ENCODE data around the gene FRMD5.
"Not testable (repeated sequence)": the region's sequence is repeated elsewhere in the genome, so short reads cannot be mapped to it uniquely, and the experiment has no call there.

FRMD5 gene

DNA sequence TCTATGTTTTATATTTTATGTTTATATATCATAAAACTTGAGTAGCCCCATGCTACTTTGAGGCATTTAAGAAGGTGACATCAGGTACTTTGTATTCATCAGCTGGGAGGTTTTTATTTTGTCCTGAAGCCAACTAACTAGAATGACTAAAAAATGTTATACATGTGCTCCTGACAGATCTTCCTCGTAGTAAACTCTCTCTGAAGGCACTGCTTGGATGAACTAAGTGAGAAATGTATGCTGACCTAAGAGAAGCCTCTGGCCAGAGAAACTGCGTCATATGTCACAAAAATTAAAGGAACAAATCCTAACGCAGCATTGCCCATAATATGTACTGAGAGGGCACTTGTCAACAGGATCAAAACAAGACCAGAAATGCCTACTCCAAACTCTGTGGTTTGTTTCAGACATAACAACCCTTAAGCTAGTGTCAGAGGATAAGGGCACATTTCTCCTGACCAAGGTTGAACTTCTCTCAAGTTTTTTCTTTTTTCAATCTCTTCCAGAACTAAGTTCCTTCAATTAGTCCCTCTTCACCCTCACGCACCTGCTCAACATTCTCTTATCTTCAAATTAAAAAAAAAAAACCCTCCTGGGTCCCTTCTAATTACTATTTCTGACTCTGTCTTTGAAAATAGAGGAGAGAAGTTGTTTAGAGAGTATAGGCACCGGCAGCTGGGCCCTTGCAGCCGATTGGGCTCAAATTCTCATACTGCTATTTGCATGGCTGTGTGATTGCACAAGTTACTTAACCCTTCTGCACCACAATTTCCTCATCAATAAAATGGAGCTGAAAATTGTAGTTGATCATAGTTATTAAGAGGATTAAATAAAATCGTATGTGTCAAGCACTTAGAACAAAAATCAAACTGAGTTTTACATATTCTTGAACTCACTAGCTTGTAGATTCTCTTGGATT, 159.0 kb downstream of the FRMD5 start:
- Mint-ChIP-seq H3K27me3 (peaks cover 38% of the 10 kb centered on the region), H3K9me3 (peaks cover 0 to 5% of the 10 kb centered on the region in 2 donors)

DNA sequence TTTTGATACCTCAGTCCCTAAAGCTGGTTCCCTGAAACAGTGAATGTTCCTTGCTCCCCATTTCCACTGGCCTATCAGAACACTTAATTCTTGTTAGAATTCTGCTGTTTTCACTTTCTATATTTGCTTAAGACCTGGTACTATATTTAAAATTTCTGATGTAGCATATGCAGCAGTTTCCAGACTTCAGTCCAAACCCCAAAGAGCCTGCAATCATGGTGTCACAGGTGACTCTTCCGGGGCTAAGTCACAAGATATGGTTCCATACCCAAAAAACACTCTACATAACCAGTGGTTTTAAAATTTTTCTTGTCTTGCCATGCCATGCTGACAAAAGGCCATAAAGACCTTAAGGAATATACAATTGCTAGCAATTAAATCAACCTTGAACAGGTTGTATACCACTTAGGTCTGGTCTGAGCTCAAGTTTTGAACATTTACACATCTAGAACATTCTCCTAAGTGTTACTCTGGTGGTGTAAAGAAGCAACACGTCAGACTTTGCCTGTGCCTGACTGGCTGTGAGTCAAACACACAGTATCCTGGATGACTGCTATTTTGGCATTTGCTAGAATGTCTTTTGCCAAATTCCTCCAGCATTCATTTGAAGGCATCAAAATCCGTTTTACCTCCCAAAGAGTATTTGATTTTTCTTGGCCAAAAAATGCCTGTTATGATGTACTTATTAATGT, 160.0 kb downstream of the FRMD5 start:
- Mint-ChIP-seq H3K9me3 (peaks cover 0 to 4% of the 10 kb centered on the region in 2 donors), H3K27ac (no peak overlapping the region), H3K4me3 (no peak overlapping the region), H3K27me3 (peaks cover 40% of the 10 kb centered on the region), H3K4me1 (peaks cover 4% of the 10 kb centered on the region)
- DNase-seq (no peak), ATAC-seq (no peak)

More for the DNA sequence above, 159.0 kb downstream of the FRMD5 start:
- Mint-ChIP-seq H3K4me1 (no peaks in the 10 kb centered on the region), H3K27ac (peak overlapping the region in 1 of 2 donors; percentile 38), H3K4me3 (no peak overlapping the region)
- ATAC-seq (no peak), DNase-seq (no peak)

DNA sequence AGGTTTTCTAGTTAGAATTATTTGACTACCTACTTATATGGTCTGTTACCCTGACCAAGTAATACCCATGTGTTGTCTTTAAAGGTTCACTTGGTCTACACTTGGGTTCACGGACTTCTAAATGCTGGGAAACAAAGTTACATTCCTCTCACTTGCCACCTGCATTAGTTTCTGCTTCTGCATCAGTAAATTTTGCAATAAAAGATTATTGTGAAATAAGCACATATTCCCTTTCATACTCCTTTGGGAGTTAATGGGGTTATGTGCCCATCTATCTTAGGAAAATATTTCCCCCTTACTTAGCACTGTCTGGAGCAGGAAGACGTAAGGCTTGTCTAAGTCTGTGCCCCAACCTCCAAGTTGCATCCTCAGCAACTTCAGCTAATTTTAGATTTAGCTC, 160.7 kb downstream of the FRMD5 start:
- ATAC-seq (no peak), DNase-seq (no peak)
- no peaks in the 10 kb centered on the region for H3K9me3 Mint-ChIP-seq
- no peak overlapping the region for H3K4me3 Mint-ChIP-seq
- peaks cover 35% of the 10 kb centered on the region for H3K27me3 Mint-ChIP-seq
- H3K4me1 Mint-ChIP-seq = peaks cover 4% of the 10 kb centered on the region
- H3K27ac Mint-ChIP-seq = no peak overlapping the region

DNA sequence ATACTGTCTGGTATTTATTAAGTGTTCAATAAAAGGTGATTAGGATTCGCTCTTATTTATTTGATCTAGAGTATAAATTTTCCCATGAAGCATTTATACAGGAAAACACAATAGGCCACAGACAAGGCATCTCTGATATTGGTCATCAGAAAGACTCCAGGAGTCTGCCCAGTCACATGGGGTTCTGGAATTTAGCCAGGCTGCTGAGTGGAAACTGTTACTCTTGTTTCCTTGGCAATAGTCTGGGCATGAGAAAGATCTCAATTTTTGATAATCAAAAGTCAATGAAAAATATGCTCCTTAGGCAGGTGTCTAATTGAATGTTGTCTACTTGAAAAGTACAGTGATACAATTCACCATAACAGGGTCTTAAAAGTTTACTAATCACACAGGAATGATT, 161.2 kb downstream of the FRMD5 start:
- no peak for DNase-seq
- H3K27me3 Mint-ChIP-seq = peaks cover 32% of the 10 kb centered on the region
- peak overlapping the region in 1 of 2 donors; percentile 71 for H3K27ac Mint-ChIP-seq
- H3K4me1 Mint-ChIP-seq = peaks cover 4% of the 10 kb centered on the region
- H3K9me3 Mint-ChIP-seq = no peaks in the 10 kb centered on the region
- ATAC-seq = no peak
- H3K4me3 Mint-ChIP-seq = no peak overlapping the region

DNA sequence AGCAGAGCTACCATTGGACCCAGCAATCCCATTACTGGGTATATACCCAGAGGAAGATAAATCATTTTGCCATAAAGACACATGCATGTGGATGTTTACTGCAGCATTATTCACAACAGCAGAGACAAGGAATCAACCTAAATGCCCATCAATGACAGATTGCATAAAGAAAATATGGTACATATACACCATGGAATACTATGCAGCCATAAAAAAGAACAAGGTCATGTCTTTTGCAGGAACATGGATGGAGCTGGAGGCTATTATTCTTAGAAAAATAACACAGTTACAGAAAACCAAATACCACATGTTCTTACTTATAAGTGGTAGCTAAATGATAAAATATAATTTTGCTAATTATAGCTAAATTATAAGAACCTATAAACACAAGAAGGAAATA, 162.3 kb downstream of the FRMD5 start:
- H3K9me3 Mint-ChIP-seq = not testable (repeated sequence)

DNA sequence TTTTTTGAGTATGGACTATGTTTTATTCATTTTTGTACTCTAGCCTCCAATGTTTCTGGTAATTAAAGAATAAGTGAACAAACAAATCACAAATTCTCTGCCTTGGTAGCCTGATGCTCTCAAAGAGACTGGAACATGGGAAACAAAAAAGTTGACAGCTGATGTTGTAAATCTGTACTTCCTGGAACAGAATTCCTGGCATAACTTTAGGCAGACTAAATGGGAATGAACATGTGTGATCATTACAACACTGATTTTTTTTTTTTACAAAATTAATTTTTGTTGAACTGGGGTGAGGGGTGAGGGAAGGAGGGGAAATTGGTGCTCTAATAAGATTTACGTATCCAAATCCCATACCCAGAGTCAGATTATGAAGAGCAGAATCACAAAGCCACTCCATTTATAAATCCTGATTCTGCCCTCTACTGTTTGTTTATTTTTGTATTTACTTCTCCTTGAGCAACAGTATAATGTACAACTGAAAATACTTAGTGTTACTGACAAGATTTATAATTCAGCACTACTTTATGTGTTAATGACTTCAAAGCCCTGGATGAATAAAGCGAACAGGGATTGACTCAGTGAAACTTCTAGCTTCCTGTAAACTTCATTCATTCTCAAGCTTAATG, 165.0 kb downstream of the FRMD5 start:
- Mint-ChIP-seq H3K4me1 (peaks cover 10% of the 10 kb centered on the region), H3K27ac (no peak overlapping the region), H3K27me3 (peaks cover 44% of the 10 kb centered on the region), H3K9me3 (no peaks in the 10 kb centered on the region), H3K4me3 (no peak overlapping the region)
- no peak for DNase-seq
- no peak for ATAC-seq

More for the DNA sequence above, 162.3 kb downstream of the FRMD5 start:
- not testable (repeated sequence) for H3K4me3 Mint-ChIP-seq, H3K27ac Mint-ChIP-seq, DNase-seq, ATAC-seq
- peaks cover 34% of the 10 kb centered on the region for H3K27me3 Mint-ChIP-seq
- peaks cover 10% of the 10 kb centered on the region for H3K4me1 Mint-ChIP-seq

DNA sequence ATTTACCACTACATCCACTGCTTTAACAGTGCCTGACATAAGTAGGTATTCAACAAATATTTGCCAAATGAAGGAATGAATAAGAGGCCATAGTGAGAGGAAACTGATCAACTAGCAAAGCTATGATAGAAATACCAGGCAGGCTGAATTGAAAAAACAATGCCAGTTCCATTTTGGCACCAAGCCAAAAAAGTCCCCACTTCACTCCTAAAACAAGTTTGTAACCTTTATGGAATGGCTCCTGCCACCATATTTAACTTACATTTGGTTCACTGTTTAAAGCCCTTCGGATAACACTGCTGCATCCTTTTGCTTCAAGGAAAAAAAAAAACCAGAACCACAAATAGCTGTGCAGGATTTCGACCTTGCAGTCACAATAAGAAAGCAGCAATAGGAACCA, 166.1 kb downstream of the FRMD5 start:
- DNase-seq (no peak), ATAC-seq (no peak)
- Mint-ChIP-seq H3K9me3 (no peaks in the 10 kb centered on the region), H3K4me3 (no peak overlapping the region), H3K27ac (no peak overlapping the region), H3K4me1 (peaks cover 10% of the 10 kb centered on the region), H3K27me3 (peaks cover 38% of the 10 kb centered on the region)

DNA sequence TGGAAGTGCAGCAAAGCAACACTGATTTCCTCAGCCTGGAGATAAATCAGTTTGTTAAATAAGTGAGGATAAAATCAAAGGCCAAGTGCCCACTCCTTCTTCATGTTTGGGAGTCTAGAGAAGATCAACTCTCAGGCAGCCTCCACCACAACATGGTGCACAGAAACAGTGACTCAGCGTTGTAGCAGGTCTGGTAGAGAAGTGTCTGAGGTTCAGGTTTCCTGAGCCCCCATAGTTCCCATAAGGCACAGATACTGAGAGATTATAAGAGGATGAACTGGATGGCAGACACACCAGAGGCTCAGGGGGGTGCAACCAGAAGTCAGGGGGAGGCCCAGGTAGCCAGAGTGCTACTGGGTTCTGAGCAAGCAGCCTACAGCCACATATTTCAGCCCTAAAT, 166.7 kb downstream of the FRMD5 start:
- ATAC-seq (peak; percentile 46), DNase-seq (peak in 1 of 2 donors; percentile 8)
- H3K4me3 Mint-ChIP-seq = no peak overlapping the region
- no peaks in the 10 kb centered on the region for H3K9me3 Mint-ChIP-seq
- peak overlapping the region in 1 of 2 donors; percentile 31 for H3K27ac Mint-ChIP-seq
- peaks cover 38% of the 10 kb centered on the region for H3K27me3 Mint-ChIP-seq
- H3K4me1 Mint-ChIP-seq = peaks cover 10% of the 10 kb centered on the region

DNA sequence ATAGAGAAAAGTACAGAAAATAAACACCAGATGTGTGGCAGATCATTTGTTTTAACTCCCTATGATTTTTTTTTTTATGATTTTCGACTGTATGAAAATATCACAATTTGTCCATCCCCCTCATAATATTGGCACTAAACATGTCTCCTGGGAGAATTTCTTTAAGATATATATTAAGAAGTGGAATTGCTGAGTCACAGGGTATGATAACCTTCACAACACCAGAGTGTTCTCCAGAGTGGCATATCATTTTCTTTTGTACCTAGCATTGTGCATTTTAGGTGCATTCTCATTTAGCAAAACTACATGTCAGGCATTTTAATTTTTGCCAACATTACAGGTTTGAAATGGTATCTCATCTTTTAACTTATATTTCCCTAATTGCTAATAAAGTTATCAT, 170.9 kb downstream of the FRMD5 start:
- Mint-ChIP-seq H3K4me3 (no peak overlapping the region), H3K27me3 (peaks cover 29% of the 10 kb centered on the region), H3K4me1 (peaks cover 6% of the 10 kb centered on the region), H3K27ac (no peak overlapping the region), H3K9me3 (no peaks in the 10 kb centered on the region)
- ATAC-seq (no peak), DNase-seq (no peak)

DNA sequence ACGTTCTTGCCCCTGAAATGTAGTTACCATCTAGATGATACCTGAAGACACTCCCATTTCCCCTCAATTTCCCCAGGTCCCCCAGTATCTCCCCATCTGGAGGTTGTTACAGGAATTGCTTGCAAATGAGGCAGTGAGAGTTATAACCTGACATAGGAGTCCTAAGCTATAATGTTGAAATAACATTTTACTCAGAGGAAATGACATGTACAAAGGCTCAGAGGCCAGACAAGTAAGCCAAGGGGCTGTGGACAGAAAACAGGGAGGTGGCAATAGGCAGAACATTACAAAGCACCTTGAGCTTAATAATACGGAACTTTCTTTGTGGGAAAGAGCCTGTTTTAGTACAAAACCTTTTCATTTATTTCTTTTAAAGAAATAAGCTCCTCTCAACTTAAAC, 171.9 kb downstream of the FRMD5 start:
- Mint-ChIP-seq H3K4me3 (no peak overlapping the region), H3K9me3 (no peaks in the 10 kb centered on the region), H3K27ac (no peak overlapping the region), H3K27me3 (peaks cover 24% of the 10 kb centered on the region), H3K4me1 (peaks cover 1% of the 10 kb centered on the region)
- DNase-seq (no peak), ATAC-seq (no peak)

DNA sequence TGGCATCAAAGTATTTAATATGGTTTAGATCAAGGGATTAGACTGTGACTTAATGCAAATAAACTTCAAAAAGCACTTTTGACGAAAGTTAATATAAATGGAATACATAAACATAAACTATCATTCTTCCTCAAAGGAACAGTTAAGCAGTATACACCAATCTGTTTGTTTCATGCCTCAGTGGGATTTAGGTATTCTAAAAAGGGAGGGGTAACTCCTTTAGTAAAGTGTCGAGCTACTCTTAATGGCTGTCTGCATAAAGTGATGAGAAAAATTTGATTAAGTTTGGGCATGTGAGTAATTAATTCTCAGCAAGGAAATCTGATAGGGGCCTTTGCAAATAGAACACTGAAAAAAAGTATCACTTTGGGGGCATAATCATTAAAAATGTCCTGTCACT, 176.9 kb downstream of the FRMD5 start:
- Mint-ChIP-seq H3K4me1 (no peaks in the 10 kb centered on the region), H3K27me3 (peaks cover 8% of the 10 kb centered on the region), H3K4me3 (no peak overlapping the region), H3K9me3 (no peaks in the 10 kb centered on the region), H3K27ac (no peak overlapping the region)
- DNase-seq = no peak
- ATAC-seq = no peak

DNA sequence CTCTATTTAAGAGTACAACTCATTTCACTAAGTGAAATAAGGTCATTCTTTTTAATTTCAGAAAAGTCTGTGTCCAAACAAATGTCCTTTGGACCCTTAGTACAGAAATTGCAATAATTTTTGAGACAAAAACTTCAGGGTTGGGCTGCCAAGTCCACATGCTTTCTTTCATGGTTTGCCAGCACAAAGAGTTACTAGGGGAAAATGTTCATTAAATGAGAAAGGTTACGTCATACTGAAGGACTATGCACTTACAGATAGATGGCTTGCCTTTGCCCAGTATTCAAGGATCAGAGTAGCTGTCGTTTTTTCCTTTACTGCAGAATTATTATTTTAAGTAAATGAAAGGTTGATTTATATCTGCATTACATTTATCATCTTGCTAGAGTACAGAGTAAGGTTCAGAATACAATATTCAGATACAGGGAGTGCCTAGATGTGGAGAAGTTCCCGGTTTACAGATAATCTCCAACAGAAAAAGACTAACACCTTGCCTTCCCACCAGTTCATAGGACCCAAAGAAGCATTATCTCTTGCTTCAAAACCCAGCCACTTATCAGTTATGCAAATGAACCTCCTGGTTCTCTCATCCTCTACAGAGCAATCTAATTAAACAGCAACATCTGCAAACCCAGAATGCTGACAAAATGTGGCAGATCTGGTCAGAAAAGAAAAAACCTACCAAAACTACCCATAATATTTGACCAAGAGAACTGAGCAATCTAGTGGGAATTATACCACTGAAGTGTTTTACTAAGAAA, 179.3 kb downstream of the FRMD5 start:
- no peaks in the 10 kb centered on the region for H3K4me1 Mint-ChIP-seq
- H3K9me3 Mint-ChIP-seq = no peaks in the 10 kb centered on the region
- peaks cover 10% of the 10 kb centered on the region for H3K27me3 Mint-ChIP-seq
- no peak for ATAC-seq
- H3K4me3 Mint-ChIP-seq = no peak overlapping the region
- no peak for DNase-seq
- no peak overlapping the region for H3K27ac Mint-ChIP-seq

DNA sequence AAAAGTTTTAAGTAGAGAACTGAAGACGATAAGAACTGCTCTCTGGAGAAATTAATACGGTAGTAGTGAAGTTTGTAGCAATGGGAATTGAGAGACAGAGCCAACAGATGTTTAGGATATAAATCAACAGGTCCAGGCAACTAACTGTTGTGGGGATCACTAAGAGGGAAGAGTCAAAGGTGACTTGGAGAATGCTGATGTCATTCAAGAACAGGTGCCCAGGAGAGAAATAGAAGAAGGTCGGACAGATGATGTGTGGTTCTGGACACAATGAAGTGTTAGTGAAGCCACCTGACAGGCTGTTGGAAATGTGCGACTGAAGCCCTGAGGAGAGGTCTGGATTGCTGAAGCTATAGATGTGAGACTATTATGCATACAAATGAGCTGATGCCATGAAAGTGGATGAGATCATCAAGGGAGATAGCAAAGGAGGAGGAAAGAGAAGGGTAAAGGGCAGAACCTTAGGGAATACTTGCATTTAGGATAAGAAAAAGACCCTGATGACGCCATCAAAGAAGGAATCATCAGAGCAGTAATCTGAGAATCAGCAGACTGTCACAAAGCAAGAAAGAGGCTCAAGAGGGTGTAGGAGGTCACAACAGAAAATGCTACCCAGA, 183.7 kb downstream of the FRMD5 start:
- DNase-seq (no peak), ATAC-seq (no peak)
- no peaks in the 10 kb centered on the region for H3K4me1 Mint-ChIP-seq
- H3K4me3 Mint-ChIP-seq = no peak overlapping the region
- H3K27ac Mint-ChIP-seq = no peak overlapping the region
- H3K27me3 Mint-ChIP-seq = peaks cover 19% of the 10 kb centered on the region
- H3K9me3 Mint-ChIP-seq = no peaks in the 10 kb centered on the region

DNA sequence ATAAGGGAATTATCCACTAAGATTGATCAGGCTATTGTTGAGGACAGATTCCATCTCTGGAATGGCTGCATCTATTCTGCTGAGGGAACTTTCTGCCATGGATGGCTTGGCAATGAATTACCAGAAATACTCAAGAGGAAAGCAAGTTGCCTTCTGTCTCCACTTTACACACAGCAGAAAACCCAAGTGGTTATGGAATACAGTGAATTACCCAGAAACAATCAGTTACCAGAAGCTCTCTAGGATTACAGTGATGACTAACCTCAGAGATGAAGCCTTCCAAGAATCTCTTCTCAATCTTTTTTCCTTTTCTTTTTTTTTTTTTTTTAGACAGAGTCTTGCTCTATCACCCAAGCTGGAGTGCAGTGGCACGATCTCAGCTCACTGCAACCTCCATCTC, 185.0 kb downstream of the FRMD5 start:
- DNase-seq (no peak), ATAC-seq (no peak)

DNA sequence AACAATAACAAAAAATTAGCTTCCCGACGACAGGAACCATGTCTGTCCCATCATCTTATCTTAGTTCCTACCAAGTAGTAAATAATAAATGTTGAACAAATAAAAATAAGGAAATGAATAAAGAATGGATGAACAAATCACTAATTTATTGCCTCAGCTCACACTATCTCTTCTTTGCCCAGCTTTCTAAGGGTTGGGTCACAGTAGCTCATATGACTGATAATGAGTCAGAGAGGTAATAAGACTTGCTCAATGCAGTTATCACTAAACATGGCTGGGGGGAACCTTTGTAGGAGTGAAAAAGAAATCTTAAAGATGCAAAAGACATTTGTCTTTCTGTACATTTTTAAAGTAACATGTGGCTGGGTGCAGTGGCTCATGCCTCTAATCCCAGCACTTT, 186.0 kb downstream of the FRMD5 start:
- Mint-ChIP-seq H3K9me3 (no peaks in the 10 kb centered on the region), H3K4me1 (no peaks in the 10 kb centered on the region), H3K27me3 (peaks cover 27% of the 10 kb centered on the region), H3K4me3 (no peak overlapping the region), H3K27ac (no peak overlapping the region)
- ATAC-seq = no peak
- no peak for DNase-seq

More for the DNA sequence above, 185.0 kb downstream of the FRMD5 start:
- Mint-ChIP-seq H3K27ac (peak overlapping the region in 1 of 2 donors; percentile 85), H3K9me3 (no peaks in the 10 kb centered on the region), H3K4me3 (no peak overlapping the region), H3K27me3 (peaks cover 27% of the 10 kb centered on the region), H3K4me1 (no peaks in the 10 kb centered on the region)

Measured in stimulated activated naive CD8-positive, alpha-beta T cell treated with anti-CD3 and anti-CD28 coated beads, Interleukin-15, amount 100 ng/mL, for 72 hours (primary cell).